Measurements from ENCODE around the gene EEFSEC.

The EEFSEC gene

DNA sequence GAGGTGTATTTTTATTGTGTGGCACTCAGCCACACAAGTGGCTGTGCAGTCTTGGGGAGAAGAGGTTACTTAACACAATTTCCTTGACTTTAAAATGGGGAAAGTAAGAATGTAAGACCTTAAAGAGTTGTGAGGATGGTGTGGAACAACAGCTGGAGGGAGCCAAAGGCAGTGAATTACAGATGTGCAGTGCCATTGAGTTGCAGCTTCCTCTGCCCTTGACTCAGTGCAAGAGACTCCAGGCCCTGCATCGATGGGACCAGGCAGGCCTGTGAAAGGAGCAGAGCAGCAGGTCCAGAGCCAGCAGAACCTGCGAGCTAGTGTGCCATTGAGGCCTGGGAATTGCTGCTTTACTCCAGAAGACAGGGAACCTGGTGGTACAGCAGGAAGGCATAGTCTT is 27.2 kb downstream of the EEFSEC start:
- Histone ChIP-seq H3K79me2 (ENCODE audit: low read length) (peaks cover 33% of the 10 kb centered on the region), H2AFZ (ENCODE audit: low read depth, low read length) (no peak overlapping the region), H3K9me3 (ENCODE audit: insufficient read depth, low read length) (no peaks in the 10 kb centered on the region), H3K4me3 (ENCODE audit: low read length) (no peak overlapping the region), H4K20me1 (ENCODE audit: insufficient read depth, low read length) (0 out of 2 replicates have a peak, but pooled peaks cover 2% of the 10 kb centered on the region), H3K27ac (ENCODE audit: low read length) (no peak overlapping the region), H3K4me1 (ENCODE audit: low read length) (no peaks in the 10 kb centered on the region), H3K27me3 (ENCODE audit: low read depth, low read length) (no peaks in the 10 kb centered on the region), H3K4me2 (ENCODE audit: low read length) (no peak overlapping the region), H3K9ac (ENCODE audit: low read length) (no peak overlapping the region), H3K36me3 (replicated peaks; ENCODE audit: low read depth, low read length) (peaks cover 3% of the 10 kb centered on the region)
- TF ChIP-seq, protein P1, sequence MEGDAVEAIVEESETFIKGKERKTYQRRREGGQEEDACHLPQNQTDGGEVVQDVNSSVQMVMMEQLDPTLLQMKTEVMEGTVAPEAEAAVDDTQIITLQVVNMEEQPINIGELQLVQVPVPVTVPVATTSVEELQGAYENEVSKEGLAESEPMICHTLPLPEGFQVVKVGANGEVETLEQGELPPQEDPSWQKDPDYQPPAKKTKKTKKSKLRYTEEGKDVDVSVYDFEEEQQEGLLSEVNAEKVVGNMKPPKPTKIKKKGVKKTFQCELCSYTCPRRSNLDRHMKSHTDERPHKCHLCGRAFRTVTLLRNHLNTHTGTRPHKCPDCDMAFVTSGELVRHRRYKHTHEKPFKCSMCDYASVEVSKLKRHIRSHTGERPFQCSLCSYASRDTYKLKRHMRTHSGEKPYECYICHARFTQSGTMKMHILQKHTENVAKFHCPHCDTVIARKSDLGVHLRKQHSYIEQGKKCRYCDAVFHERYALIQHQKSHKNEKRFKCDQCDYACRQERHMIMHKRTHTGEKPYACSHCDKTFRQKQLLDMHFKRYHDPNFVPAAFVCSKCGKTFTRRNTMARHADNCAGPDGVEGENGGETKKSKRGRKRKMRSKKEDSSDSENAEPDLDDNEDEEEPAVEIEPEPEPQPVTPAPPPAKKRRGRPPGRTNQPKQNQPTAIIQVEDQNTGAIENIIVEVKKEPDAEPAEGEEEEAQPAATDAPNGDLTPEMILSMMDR (IDR thresholded peaks at IDR 0.05; ENCODE audit: low read depth, low read length): no peak
- no peak for TF ChIP-seq EZH2phosphoT487 (IDR thresholded peaks at IDR 0.05; ENCODE audit: low read depth)

DNA sequence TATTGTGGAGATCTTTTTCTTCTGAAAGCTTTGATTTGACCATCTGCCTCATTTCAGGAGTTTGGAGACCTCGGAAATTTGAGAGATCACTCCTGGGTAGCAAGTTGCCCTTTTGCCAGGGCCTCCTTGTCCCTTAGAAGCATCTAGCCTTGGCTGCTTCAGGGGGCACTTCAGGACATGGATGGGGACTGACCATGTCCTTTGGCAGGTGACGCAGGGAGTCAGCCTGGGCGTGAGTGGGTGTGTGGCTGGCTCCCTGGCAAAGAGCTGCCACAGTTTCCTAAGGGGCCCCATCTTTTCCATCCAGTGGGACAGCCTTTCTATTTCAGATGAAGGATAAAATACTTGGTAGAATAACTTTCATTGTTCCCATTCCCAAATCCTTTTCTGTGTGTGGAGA is 27.6 kb downstream of the EEFSEC start:
- TF ChIP-seq EZH2phosphoT487 (IDR thresholded peaks at IDR 0.05; ENCODE audit: low read depth): no peak
- TF ChIP-seq, protein P1 (IDR thresholded peaks at IDR 0.05; ENCODE audit: low read depth, low read length): no peak
- Histone ChIP-seq H3K9ac (ENCODE audit: low read length) (no peak overlapping the region), H4K20me1 (ENCODE audit: insufficient read depth, low read length) (0 out of 2 replicates have a peak, but pooled peaks cover 2% of the 10 kb centered on the region), H3K36me3 (replicated peaks; ENCODE audit: low read depth, low read length) (peaks cover 6% of the 10 kb centered on the region), H3K9me3 (ENCODE audit: insufficient read depth, low read length) (no peaks in the 10 kb centered on the region), H3K27ac (ENCODE audit: low read length) (no peak overlapping the region), H3K27me3 (ENCODE audit: low read depth, low read length) (no peaks in the 10 kb centered on the region), H3K4me2 (ENCODE audit: low read length) (no peak overlapping the region), H3K4me1 (ENCODE audit: low read length) (no peaks in the 10 kb centered on the region), H3K79me2 (ENCODE audit: low read length) (peaks cover 34% of the 10 kb centered on the region), H3K4me3 (ENCODE audit: low read length) (no peak overlapping the region), H2AFZ (ENCODE audit: low read depth, low read length) (no peak overlapping the region)

DNA sequence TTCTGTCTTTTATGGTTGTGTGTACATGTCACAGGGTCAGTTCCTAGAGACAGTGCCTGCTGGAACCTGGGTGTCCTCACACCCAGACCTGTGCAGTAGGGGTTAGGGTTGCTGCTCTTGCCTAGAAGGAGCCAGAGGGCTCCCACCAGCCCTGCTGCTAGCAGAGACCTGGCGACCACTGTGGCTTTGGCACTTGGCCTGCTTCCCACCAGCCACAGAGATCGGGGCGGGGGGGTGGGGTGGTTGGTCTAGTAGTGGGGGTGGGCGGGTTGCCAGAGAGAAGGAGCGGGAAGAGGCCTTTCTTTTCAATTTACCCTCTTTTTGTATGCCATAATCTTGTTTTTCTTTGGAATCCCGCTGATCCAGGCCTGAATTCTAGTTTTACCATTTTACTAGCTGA is 29.4 kb downstream of the EEFSEC start:
- Histone ChIP-seq H3K79me2 (ENCODE audit: low read length) (peaks cover 33% of the 10 kb centered on the region), H3K27ac (ENCODE audit: low read length) (no peak overlapping the region), H3K9me3 (ENCODE audit: insufficient read depth, low read length) (no peaks in the 10 kb centered on the region), H4K20me1 (ENCODE audit: insufficient read depth, low read length) (peaks cover 3% of the 10 kb centered on the region; the same call in 1 of the 2 replicates), H3K4me2 (ENCODE audit: low read length) (no peak overlapping the region), H2AFZ (ENCODE audit: low read depth, low read length) (no peak overlapping the region), H3K27me3 (ENCODE audit: low read depth, low read length) (no peaks in the 10 kb centered on the region), H3K36me3 (replicated peaks; ENCODE audit: low read depth, low read length) (peaks cover 6% of the 10 kb centered on the region), H3K4me3 (ENCODE audit: low read length) (no peak overlapping the region), H3K9ac (ENCODE audit: low read length) (no peak overlapping the region), H3K4me1 (ENCODE audit: low read length) (no peaks in the 10 kb centered on the region)
- TF ChIP-seq, protein P1 (IDR thresholded peaks at IDR 0.05; ENCODE audit: low read depth, low read length): no peak
- no peak for TF ChIP-seq EZH2phosphoT487 (IDR thresholded peaks at IDR 0.05; ENCODE audit: low read depth)

DNA sequence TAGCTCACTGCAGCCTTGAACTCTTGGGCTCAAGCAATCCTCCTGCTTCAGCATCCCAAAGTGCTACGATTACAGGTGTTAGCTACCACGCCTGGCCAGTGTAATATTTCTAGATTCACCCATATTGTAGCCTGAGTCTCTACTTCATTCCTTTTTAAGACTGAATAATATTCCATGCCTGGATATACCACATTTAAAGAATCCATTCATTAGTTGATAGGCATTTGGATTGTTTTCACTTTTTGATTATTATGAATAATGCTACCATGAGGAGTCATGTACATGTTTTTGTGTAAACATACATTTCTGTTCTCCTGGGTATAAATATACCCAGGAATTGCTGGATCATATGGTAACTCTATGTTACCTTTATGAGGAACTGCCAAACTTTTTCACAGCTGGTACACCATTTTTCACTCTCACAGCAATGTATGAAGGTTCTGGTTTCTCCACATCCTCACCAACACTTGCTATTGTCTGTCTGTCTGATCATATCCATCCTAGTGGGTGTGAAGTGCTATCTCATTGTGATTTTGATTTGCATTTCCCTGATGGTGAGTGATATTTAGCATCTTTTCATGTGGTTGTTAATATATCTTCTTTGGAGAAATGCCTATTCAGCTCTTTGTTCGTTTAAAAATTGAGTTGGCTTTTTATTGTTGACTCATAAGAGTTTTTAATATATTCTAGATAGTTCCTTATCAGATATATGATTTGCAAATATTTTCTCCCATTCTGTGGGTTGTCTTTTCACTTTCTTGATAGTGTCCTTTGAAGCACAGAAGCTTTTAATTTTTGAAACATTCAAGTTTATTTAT is 32.6 kb downstream of the EEFSEC start:
- Histone ChIP-seq H3K27ac (ENCODE audit: low read length) (no peak overlapping the region), H2AFZ (ENCODE audit: low read depth, low read length) (no peak overlapping the region), H4K20me1 (ENCODE audit: insufficient read depth, low read length) (peaks cover 7% of the 10 kb centered on the region), H3K4me2 (ENCODE audit: low read length) (no peak overlapping the region), H3K4me1 (ENCODE audit: low read length) (no peaks in the 10 kb centered on the region), H3K27me3 (ENCODE audit: low read depth, low read length) (no peaks in the 10 kb centered on the region), H3K9ac (ENCODE audit: low read length) (no peak overlapping the region), H3K79me2 (ENCODE audit: low read length) (peaks cover 30% of the 10 kb centered on the region), H3K9me3 (ENCODE audit: insufficient read depth, low read length) (no peaks in the 10 kb centered on the region), H3K4me3 (ENCODE audit: low read length) (no peak overlapping the region), H3K36me3 (replicated peaks; ENCODE audit: low read depth, low read length) (peaks cover 6% of the 10 kb centered on the region)
- TF ChIP-seq, protein P1 (IDR thresholded peaks at IDR 0.05; ENCODE audit: low read depth, low read length): no peak
- no peak for TF ChIP-seq EZH2phosphoT487 (IDR thresholded peaks at IDR 0.05; ENCODE audit: low read depth)

Measured in OCI-LY3 (cell line).